GM19452 (cell line): Measurements from ENCODE around the gene CEACAM19.
"Not testable (repeated sequence)": the region's sequence is repeated elsewhere in the genome, so short reads cannot be mapped to it uniquely, and the experiment has no call there.

Source experiments
- ATAC-seq: cut with Tn5 transposase; IDR thresholded peaks from one replicate; pipeline ENCODE4 v1.9.1; 2021; ENCODE audit not compliant: unreplicated experiment

Gene CEACAM19, protein sequence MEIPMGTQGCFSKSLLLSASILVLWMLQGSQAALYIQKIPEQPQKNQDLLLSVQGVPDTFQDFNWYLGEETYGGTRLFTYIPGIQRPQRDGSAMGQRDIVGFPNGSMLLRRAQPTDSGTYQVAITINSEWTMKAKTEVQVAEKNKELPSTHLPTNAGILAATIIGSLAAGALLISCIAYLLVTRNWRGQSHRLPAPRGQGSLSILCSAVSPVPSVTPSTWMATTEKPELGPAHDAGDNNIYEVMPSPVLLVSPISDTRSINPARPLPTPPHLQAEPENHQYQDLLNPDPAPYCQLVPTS

DNA sequence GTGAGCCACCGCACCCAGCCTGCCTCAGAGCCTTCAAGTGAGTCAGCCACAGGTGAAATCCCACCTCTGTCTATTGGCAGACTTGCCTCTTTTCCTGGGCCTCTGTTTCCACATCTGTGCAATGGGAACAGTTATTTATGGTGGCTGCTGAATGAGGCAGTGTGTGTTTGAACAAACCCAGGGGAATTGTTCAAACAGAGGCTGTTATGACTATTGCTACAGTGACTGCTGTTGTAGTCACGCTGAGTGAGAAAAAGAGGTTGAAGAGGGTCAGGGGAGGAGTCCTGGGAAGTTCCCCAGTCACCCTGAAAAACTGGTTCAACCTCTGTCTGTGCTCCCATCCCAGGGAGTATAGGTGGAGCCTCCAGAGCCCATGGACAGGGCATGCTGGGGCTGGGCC, at the start of gene CEACAM19:
TSS of gene CEACAM19 (plus strand) at position 83 of the 400 bp plus-strand sequence. CDS start 450 bp downstream, outside the sequence.
- no peak for ATAC-seq

DNA sequence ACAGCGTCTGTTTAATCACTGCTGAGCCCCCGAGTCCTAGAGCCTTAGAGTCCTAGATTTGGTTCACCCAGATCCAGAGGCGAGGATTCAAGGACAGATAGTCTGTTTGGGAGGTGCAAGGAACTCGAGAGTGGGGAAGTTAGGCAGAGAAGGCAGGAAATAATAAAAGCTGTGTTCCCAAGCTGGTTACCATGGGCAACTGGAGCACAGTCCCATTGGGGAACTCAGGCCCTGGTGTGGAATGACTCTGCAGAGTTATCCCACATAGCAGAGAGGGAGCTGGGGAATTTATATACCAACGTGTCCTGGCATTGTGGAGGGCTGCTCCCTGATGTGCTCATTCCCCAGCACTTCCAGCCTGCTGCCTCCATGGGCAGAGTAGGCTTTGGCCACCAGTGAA, 48.2 kb upstream of the CEACAM19 start:
- ATAC-seq, result no peak

DNA sequence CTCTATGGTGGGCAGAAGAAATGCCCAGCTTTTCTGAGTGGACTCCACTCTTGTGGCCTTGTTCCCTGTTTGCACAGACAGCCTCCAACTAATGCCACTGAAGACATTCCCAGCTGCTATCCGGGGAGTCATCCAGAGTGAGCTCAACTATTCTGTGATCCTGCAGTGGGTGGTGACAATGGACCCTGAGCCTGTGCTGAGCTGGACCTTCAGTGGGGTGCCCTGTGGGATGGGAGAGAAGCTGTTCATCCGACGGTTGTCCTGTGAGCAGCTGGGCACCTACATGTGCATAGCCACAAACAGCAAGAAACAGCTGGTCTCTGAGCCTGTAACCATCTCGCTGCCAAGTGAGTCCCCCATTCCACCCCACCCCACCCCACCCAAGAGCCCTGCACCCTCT, 47.7 kb upstream of the CEACAM19 start:
- no peak for ATAC-seq

DNA sequence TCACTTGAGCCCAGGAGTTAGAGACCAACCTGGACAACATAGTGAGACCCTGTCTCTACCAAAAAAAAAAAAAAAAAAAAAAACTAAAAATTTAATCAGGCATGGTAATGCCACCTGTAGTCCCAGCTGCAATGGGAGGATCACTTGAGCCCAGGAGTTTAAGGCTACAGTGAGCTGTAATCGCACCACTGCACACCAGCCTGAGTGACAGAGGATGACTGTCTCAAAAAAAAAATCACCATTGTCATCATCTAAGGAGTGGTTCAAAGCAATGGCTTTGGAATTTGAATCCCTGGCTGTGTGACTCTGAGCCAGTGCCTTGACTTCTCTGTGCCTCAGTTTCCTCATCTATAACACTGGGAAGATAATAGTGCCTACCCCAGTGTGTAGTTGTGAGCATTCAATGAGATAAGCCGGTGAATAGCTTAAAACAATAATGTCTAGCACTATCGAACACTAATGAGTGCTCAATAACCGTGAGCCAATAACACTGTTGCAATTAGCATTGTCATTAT, 46.4 kb upstream of the CEACAM19 start:
- ATAC-seq, result no peak

DNA sequence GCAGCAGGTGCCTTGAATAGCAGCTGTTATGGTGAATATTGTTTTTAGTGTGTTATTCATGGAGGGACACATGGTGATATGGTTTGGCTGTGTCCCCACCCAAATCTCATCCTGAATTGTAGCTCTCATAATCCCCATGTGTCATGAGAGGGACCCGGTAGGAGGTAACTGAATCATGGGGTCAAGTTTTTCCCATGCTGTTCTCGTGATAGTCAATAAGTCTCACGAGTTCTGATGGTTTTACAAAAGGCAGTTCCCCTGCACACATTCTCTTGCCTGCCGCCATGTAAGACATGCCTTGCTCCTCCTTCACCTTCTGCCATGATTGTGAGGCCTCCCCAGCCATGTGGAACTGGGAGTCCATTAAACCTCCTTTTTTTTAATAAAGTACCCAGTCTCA, 45.6 kb upstream of the CEACAM19 start:
- not testable (repeated sequence) for ATAC-seq

DNA sequence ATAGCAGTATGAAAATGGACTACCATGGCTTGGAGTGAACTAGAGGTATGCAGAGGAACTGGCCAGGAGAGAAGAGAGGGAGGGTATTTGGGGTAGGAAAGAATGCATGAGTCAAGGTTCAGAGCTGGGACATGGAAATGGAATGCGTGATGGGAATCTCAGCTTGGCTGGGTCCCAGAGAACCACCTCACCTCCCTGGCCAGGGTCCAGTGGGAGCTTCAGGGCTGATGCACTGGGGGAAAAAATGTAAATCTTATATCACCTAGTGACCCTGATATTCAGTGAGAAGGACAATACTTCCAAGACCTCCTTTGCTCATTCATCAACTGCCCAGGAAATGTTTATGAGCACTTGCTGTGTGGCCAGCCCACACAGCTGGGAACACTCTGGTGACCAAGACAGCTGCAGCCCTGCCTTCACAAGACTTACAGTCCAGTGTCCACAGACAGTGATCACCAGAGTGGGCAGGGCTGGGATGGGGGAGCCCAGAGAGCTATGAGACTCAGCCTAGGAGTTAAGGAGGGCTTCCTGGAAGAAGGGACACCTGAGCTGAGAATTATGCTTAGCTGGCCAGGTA, 45.1 kb upstream of the CEACAM19 start:
- no peak for ATAC-seq

DNA sequence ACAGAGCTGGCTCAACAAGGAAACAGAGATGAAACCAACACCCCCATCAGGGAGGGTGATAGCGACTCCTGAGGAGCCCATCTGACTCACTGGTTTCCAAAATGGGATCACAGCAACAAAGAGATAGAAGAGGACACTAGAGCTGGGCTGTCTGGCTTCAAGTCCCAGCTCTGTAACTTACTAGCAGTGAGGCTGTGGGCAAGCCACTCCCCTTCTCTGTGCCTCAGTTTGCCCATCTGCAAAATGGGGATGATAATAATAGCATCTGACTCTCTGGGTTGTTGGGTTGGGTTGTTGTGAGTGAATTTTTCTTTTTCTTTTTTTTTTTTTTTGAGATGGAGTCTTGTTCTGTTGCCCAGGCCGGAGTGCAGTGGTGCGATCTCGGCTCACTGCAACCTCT, 43.7 kb upstream of the CEACAM19 start:
- ATAC-seq, result no peak

DNA sequence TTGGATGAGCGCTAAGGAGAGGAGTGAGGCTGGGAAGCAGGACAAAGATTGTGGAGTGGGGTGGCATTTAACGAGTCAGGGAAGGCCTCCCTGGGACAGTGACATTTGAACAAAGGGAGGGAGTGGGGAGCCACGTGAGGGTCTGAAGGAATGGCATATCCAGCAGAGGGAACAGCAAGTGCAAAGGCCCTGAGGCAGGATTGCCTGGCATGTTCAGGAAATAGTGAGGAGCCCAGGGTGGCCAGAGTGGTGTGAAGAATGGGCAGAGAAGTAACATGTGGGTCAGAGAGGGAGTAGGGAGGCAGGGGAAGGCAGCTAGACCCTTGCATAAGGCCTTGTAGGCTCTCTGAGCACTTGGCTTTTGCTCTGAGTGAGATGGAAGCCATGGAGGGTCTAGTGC, 42.5 kb upstream of the CEACAM19 start:
- ATAC-seq, result no peak

DNA sequence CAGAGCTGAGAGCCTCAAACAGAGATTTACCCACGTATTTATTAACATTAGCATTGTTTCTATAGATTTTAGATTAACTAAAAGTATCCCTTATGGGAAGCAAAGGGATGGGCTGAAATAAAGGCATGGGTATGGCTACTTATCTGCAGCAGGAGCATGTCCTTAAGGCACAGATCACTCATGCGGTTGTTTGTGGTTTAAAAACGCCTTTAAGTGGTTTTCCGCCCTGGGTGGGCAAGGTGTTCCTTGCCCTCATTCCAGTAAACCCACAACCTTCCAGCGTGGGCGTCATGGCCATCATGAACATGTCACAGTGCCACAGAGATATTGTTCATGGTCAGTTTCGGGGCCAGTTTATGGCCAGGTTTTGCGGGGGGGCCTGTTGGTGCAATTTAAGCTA, 39.7 kb upstream of the CEACAM19 start:
- not testable (repeated sequence) for ATAC-seq

DNA sequence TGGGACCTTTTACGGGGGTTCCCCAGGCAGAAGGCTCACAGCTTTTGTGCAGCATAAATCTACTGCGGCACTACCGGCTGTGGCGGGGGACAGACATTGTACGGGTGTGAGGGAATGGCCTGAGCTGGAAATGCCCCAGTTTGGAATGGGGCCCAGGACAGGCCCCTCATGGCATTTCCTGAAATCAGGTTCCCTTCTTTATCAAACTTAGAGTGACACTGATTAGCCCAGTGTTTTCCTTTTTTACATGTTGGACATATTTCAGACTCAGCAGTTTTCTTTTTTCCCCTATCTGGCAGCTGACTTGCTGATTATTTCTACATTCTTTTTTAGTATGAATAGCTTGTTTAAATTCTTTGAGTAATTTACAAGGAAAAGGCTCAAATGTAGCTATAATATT, 37.2 kb upstream of the CEACAM19 start:
- ATAC-seq, result not testable (repeated sequence)

DNA sequence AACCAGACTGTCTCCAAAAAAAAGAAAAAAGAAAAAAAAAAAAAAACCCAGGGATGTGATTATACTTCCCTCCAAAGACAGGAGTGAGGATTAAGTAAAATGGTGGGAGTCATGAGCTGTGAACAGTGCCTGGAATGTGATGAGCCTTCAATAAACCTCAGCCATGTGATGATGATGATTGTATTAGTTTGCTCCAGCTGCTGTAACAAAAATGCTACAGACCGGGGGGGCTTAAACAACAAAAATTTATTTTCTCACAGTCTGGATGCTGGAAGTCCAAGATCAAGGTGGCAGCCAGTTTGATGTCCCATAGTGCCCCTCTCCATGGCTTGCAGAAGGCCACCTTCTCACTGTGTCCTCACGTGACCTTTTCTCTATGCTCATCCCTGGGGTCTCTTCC, 36.5 kb upstream of the CEACAM19 start:
- ATAC-seq, result no peak

DNA sequence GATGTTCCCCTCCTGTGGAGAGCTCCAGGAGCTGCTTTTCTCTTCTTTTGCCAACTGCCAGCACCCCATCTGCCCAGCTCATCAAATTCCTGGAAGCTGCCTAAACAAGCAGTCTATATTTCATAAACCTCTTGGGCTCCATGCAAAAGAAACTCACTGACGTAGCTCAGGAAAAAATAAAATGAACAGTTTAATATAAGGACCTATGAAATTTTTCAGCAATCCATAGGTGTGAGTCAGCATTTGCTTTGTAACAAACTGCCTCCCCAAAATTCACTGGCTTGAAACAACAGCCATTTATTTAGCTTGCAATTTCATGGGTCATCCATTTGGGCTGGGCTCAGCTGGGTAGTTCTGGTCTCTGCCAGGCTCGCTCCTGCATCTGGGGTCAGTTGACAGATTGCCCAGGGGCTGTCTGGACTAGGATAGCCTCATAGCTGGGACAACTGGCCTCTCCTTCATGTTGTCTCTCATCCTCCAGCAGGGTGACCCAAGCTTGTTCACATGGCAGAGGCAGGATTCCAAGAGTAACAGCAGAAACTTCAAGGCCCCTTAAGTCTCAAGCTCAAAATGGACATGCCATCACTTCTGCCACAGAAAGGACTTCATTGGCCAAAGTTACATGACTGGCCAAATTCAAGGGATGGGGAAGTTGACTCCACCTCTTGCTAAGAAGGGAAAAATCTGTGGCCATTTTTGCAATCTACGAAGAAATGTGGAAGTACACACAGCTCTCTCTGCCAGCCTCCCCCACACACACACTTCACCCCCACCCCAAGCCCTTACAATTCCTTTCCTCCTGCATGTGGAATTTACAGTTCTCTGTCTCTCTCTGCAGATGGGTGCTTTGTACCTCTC, 35.5 kb upstream of the CEACAM19 start:
- no peak for ATAC-seq

DNA sequence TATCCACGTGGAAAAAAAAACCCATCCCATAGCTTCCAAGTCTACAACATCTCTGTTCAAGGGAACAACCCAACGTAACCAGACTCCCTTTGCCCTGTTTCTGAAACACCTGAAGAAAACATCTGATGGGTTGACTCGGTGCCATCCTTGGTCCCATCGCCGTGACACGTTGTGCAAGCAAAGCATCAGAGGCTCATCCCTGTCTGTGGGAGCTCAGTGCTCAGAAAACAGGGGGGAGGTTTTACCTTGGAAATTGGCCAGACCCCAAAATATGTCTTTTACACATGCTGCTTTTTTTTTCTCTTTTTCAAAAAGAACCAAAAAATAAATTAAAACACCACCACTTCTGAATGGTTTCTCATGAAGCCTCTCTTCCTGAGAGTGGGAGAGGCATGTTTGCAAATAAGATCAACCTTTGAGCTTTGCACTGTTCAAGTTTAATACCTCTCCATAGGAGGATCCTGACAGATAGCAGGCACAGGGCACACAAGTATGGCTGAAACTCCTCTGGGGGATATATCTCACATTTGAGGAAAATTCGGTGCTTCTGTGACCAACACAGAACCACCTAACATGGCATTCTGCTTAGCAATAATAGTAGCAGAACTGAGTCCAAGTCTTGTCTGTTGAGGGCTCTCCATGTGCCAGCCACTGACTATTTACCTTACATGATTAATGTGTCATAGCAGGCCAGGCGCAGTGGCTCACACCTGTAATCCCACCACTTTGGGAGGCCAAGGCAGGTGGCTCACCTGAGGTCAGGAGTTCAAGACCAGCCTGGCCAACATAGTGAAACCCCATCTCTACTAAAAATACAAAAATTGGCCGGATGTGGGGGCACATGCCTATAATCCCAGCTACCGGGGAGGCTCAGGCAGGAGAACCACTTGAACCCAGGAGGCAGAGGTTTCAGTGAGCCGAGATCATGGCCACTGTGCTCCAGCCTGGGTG, 34.6 kb upstream of the CEACAM19 start:
- ATAC-seq, result no peak

DNA sequence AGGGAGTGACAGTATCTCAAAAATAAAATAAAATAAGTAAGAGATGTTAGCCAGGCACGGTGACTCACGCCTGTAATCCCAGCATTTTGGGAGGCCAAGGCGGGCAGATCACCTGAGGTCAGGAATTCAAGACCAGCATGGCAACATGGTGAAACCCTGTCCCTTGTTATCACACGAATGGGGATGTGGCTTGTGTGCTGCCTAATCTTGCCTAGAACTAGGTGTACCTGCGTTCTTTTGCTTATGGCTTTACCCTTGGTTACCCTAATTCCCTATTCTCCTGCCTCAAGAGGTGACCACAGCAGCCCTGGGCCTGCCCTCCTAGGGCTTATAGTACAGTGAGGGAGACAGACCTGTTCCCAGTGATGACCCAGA, 33.9 kb upstream of the CEACAM19 start:
- ATAC-seq, result no peak

DNA sequence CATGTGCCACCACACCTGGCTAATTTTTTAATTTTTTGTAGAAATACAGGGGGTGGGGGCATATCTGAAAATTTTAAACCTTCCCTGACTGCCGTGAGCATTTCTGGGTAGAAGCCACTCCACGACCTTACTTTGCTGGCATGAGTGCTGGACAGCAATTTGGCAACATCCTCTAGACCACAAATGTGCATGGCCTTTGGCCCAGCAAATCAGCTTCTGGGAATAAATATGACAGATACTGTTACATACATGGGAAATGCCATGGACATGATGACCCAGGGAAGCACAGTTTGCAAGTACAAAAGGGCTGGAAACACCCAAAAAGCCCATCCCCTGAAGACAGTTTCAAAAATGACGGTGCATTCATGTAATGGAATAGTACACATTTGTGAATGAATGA, 30.8 kb upstream of the CEACAM19 start:
- ATAC-seq, result no peak

DNA sequence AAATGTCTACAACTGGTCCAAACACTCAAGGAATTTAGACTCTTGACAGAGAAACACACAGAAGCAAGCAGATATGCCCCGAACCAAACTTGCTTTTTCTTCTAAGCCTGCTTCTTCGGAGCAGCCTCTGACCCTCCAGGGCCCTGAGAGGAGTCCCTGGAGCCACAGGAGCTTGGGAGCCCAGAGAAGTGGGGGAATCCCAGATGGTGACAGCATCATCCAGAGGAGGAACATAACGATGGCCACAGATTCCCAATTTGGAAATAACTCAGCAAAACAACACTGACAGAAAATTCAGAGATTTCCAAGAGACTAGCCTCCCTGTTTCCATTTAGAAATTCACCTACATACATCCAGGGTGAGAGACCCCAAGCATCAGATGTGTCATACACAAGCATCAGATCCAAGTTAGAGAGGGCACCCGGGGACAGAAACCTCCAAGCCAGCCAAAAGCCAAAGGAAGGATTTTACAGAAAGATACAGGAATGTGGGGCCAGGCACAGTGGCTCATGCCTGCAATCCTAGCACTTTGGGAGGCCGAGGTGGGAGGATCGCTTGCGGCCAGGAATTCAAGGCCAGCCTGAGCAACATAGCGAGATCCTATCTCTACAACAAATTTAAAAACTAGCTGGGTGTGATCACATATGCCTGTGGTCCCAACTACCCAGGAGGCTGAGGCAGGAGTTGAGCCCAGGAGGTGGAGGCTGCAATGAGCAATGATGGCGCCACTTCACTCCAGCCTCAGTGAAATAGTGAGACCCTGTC, 29.6 kb upstream of the CEACAM19 start:
- ATAC-seq, result no peak

DNA sequence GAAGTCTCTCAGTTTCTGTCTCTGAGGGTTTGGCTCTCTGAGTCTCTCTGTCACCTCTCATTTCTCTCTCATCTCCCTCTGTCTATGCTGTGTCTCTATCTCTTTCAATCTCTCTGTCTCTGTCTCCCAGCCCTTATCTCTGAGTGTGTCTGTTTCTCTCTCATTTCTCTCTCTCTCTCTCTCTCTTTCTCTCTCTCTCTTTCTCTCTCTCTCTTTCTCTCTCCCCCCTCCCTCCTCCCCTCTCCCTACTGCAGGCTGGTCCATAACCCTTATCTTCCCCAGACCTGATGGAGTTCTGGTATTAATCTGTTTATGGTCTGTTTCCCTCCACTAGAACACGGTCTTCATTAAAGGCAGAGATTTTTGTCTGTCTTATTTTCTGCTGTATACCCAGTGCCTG, 28.9 kb upstream of the CEACAM19 start:
- ATAC-seq, result no peak

DNA sequence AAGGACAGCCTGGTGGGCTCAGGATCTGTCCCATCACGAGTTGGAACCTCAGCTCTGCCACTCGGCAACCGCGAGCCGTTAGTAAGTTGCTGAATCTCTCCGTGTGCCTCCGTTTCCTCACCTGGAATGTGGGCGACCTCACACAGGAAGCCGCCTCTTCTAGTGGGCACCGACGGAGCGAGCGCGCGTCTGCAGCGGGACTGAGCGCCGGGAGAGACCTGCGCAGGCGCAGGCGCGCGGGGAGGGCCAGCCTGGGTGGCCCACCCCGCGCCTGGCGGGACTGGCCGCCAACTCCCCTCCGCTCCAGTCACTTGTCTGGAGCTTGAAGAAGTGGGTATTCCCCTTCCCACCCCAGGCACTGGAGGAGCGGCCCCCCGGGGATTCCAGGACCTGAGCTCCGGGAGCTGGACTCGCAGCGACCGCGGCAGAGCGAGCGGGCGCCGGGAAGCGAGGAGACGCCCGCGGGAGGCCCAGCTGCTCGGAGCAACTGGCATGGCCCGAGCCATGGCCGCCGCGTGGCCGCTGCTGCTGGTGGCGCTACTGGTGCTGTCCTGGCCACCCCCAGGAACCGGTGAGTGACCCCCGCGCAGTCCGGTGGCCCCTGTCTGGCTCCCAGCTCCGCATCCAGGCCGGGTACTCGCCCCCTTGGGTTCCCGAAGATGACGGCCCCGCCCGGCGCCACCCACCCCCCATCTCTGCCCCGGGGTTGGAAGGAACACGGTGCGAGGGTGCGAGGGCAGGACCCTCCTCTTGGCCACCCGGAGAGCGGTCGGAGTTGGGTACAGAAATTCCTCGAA, 27.5 kb upstream of the CEACAM19 start, which contains the start of gene PVR:
TSS of gene PVR (plus strand) at position 306 of the 797 bp plus-strand sequence. CDS start at position 493, 187 bp downstream.
- ATAC-seq, result no peak

DNA sequence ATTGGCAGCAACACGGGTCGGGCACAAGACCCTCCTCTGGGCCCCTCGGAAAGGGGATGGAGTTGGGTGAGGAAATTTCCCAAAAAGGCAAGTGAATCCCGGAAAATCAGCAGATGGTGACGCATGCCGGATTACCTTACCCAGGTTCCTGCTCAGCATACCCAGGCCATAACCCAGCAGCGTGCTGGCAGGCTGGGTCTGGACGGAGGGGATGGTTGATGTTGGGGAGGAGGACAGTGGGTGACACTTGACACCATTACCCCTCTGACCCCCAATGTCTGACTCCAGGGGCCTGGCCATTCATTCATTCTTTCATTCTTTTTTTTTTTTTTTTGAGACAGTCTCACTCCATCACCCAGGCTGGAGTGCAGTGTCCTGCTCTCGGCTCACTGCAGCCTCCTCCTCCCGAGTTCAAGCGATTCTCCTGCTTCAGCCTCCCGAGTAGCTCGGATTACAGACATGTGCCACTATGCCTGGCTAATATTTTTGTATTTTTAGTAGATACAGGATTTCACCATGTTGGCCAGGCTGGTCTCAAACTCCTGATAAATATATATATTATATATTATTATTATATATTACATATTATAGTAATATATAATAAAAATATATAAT, 26.8 kb upstream of the CEACAM19 start:
- ATAC-seq, result no peak
